ENCODE results near the gene NF1.

NF1 gene

GRCh38 chr17:31314782-31315100 lies 220.0 kb downstream of the NF1 start:
- TF ChIP-seq, protein P1, sequence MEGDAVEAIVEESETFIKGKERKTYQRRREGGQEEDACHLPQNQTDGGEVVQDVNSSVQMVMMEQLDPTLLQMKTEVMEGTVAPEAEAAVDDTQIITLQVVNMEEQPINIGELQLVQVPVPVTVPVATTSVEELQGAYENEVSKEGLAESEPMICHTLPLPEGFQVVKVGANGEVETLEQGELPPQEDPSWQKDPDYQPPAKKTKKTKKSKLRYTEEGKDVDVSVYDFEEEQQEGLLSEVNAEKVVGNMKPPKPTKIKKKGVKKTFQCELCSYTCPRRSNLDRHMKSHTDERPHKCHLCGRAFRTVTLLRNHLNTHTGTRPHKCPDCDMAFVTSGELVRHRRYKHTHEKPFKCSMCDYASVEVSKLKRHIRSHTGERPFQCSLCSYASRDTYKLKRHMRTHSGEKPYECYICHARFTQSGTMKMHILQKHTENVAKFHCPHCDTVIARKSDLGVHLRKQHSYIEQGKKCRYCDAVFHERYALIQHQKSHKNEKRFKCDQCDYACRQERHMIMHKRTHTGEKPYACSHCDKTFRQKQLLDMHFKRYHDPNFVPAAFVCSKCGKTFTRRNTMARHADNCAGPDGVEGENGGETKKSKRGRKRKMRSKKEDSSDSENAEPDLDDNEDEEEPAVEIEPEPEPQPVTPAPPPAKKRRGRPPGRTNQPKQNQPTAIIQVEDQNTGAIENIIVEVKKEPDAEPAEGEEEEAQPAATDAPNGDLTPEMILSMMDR (IDR thresholded peaks at IDR 0.05): no peak
- no peak for DNase-seq (ENCODE audit: low spot score)

GRCh38 chr17:31318298-31318801 lies 223.6 kb downstream of the NF1 start:
- TF ChIP-seq, protein P1 (IDR thresholded peaks at IDR 0.05): no peak
- DNase-seq (ENCODE audit: low spot score): no peak
- H3K4me3 ChIP-seq: peak overlapping the region; percentile 33
- H3K27ac ChIP-seq: peak overlapping the region in 1 of 2 donors; percentile 72

More at GRCh38 chr17:31314782-31315100, 220.0 kb downstream of the NF1 start:
- no peak overlapping the region for H3K4me3 ChIP-seq
- H3K27ac ChIP-seq: peak overlapping the region in 1 of 2 donors; percentile 18

GRCh38 chr17:31318851-31319661 lies 224.3 kb downstream of the NF1 start:
- H3K4me3 ChIP-seq: peak overlapping the region; percentile 33
- DNase-seq (ENCODE audit: low spot score): no peak
- TF ChIP-seq, protein P1 (IDR thresholded peaks at IDR 0.05): no peak
- peak overlapping the region in 1 of 2 donors; percentile 72 for H3K27ac ChIP-seq

GRCh38 chr17:31320241-31320640 lies 225.5 kb downstream of the NF1 start:
- Histone ChIP-seq H3K4me3 (peak overlapping the region; percentile 50), H3K27ac (no peak overlapping the region)
- TF ChIP-seq, protein P1 (IDR thresholded peaks at IDR 0.05): no peak
- DNase-seq (ENCODE audit: low spot score): no peak

- TF ChIP-seq, protein P1 (IDR thresholded peaks at IDR 0.05): no peak
- DNase-seq (ENCODE audit: low spot score): no peak
- H3K27ac ChIP-seq: peak overlapping the region in 1 of 2 donors; percentile 61
- H3K4me3 ChIP-seq: peak overlapping the region; percentile 50
These were observed 226.0 kb downstream of the NF1 start for GRCh38 chr17:31320791-31321190.

GRCh38 chr17:31321481-31321880 lies 226.7 kb downstream of the NF1 start, which contains the start of gene EVI2A:
Gene EVI2A (minus strand): TSS chr17:31321622. CDS start chr17:31319013, 2,609 bp downstream.
- DNase-seq (ENCODE audit: low spot score): no peak
- H3K27ac ChIP-seq: peak within 1 kb of the TSS in 1 of 2 donors; percentile 61
- TF ChIP-seq, protein P1 (IDR thresholded peaks at IDR 0.05): no peak
- peak within 1 kb of the TSS; percentile 50 for H3K4me3 ChIP-seq

GRCh38 chr17:31321966-31322365 lies 227.2 kb downstream of the NF1 start:
- TF ChIP-seq, protein P1 (IDR thresholded peaks at IDR 0.05): no peak
- Histone ChIP-seq H3K4me3 (no peak overlapping the region), H3K27ac (no peak overlapping the region)
- DNase-seq (ENCODE audit: low spot score): no peak
